H1 (cell line): ENCODE results near the gene ASTN2. TPM values are rescaled to one million over a fixed set of nuclear protein-coding genes. Genes with fewer than 3 reads are reported as not detected.

Experiments used
- BACH1 ChIP-seq: IDR thresholded peaks from 2 replicates; pipeline ENCODE4 v1.6.1; 2012; ENCODE audit warnings: low read length, improper control_type of control experiment
- EZH2 ChIP-seq: fragments of 200-600 bp; sonication (generic); IDR thresholded peaks from 2 replicates; pipeline ENCODE4 v1.7.1; 2012; ENCODE audit warnings: low read depth, mild to moderate bottlenecking, moderate library complexity, low read length, inconsistent platforms; ENCODE audit not compliant: severe bottlenecking
- JUND ChIP-seq: IDR thresholded peaks from 2 replicates; pipeline ENCODE4 v1.6.1; 2011; ENCODE audit warnings: mild to moderate bottlenecking, improper control_type of control experiment, low read length
- SIRT6 ChIP-seq: IDR thresholded peaks from one replicate; pipeline ENCODE4 v1.7.1; 2012; ENCODE audit warnings: low read length, inconsistent platforms
- SIX5 ChIP-seq: IDR thresholded peaks from 2 replicates; pipeline ENCODE4 v1.6.1; 2011; ENCODE audit warnings: mild to moderate bottlenecking, low read depth, low read length
- SRF ChIP-seq: IDR thresholded peaks from 2 replicates; pipeline ENCODE4 v1.6.1; 2011; ENCODE audit warnings: mild to moderate bottlenecking, low read depth, low read length, moderate library complexity
- polyA plus RNA-seq, 7 experiments: library from polyadenylated mRNA; depleted of rRNA in 3 of 7; stranded (reverse) in 5 of 7; unstranded in 2 of 7; fragments of >200 nt in 5 of 7; fragments of 200-250 nt in 2 of 7; gene quantifications; 1 replicate in 5 of 7; 2 replicates in 1 of 7; 4 replicates in 1 of 7; pipeline versions ENCODE4 v1.2.1 to v1.2.3, GENCODE V29; 2011 to 2013; ENCODE audit warnings: missing spikeins in 2 of 7, mixed read lengths in 2 of 7
- total RNA-seq: library from RNA; stranded (reverse); fragmentation: NEBNext Ultra II Directional; extraction: Animal tissue kit (Norgen Biotek cat#: 25700); gene quantifications from 2 replicates; pipeline ENCODE4 v1.2.1, GENCODE V29; 2021

ASTN2 gene
- total and polyA plus RNA-seq, 2 of the 8 experiments (the other 6 are each of a cell fraction or from before 2014, with no cell fraction given), result 8.2 to 13.7 TPM

DNA sequence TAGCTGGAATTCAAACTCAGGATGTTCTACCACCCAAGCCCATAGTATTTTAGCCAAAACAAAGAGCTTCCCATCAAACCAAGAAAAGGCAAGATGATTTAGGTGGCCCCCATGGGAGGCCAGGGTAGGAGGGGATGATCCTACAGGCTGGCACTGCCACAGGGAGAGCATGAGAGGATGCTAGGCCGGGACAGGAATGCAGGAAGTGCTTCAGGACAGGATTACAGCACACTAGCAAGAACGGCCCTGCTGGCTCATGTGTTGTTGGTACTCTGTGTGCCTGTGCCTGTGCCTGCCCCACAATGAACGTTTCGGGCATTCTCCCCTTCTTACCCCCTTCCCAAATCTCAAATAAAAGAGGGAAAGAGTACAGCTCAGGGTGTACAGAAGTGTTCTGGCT, 838.5 kb downstream of the ASTN2 start (continued):
- TF ChIP-seq EZH2 (no peak), JUND (no peak), BACH1 (no peak), SIRT6 (no peak), SIX5 (no peak), SRF (no peak)
